ENCODE measurements around the gene SIK3.

The SIK3 gene

DNA sequence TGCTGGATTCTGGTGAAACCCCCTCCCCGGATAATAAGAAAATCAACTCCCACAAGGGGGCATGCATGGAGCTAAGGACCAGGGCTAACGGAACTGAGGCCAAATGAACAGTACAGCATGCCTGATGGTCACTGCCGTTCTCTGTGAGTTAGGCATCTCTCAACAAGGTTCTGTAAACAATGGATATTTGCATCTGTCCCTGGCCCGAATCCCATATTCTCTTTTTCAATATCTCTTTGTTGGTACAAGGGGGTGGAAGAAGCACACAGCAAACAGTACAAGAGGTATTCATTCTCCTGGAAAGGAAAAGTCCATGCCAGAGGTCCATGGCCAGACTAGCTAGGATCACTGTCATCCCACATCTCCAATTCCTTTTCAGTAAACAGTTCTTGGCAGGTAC lies 228.6 kb downstream of the SIK3 start:
- DNase-seq (ENCODE audit: low spot score), result no peak

DNA sequence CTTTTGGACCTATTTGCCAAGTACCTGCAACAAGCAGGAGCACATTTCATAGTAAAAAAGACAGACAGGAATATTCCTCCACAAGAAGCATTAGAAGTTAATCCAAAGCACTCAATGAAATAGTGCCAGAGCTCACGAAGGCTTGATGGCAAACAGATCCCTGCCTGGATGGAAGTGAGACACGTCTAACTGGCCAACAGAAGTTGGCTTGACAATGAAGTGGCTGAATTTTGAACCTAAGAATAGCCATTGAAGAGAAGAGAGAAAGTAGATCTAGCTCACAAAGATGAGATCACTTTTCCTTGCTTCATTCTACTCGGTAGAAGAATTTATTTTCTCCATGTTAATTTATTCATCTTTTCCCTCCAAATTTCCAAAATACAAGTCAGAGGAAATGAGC lies 230.2 kb downstream of the SIK3 start:
- no peak for DNase-seq (ENCODE audit: low spot score)
- TF ChIP-seq, protein P1, sequence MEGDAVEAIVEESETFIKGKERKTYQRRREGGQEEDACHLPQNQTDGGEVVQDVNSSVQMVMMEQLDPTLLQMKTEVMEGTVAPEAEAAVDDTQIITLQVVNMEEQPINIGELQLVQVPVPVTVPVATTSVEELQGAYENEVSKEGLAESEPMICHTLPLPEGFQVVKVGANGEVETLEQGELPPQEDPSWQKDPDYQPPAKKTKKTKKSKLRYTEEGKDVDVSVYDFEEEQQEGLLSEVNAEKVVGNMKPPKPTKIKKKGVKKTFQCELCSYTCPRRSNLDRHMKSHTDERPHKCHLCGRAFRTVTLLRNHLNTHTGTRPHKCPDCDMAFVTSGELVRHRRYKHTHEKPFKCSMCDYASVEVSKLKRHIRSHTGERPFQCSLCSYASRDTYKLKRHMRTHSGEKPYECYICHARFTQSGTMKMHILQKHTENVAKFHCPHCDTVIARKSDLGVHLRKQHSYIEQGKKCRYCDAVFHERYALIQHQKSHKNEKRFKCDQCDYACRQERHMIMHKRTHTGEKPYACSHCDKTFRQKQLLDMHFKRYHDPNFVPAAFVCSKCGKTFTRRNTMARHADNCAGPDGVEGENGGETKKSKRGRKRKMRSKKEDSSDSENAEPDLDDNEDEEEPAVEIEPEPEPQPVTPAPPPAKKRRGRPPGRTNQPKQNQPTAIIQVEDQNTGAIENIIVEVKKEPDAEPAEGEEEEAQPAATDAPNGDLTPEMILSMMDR (IDR thresholded peaks at IDR 0.05; ENCODE audit: extremely low read depth, missing control alignments), result no peak

More for the DNA sequence above, 228.6 kb downstream of the SIK3 start:
- TF ChIP-seq, protein P1 (IDR thresholded peaks at IDR 0.05; ENCODE audit: extremely low read depth, missing control alignments), result no peak

DNA sequence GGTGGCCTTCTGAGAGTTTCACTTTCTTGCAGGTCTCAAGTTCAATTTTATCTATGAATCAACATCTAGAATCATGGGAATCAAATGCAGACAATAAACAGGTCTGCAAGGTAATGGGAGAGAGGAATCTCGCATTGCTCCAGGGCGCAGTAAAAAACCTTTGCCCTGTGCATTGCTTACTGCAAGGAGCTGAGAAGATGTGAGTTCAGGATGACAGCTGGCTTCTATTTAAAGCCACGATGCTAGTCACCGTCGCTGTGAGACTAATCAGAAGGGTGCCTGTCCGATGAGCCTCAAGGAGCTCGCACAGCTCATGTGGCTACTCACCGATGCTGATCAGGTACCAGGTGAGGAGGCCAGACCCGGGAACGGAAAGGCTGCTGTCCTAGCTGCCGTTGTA lies 230.6 kb downstream of the SIK3 start:
- TF ChIP-seq, protein P1 (IDR thresholded peaks at IDR 0.05; ENCODE audit: extremely low read depth, missing control alignments), result no peak
- DNase-seq (ENCODE audit: low spot score), result no peak

DNA sequence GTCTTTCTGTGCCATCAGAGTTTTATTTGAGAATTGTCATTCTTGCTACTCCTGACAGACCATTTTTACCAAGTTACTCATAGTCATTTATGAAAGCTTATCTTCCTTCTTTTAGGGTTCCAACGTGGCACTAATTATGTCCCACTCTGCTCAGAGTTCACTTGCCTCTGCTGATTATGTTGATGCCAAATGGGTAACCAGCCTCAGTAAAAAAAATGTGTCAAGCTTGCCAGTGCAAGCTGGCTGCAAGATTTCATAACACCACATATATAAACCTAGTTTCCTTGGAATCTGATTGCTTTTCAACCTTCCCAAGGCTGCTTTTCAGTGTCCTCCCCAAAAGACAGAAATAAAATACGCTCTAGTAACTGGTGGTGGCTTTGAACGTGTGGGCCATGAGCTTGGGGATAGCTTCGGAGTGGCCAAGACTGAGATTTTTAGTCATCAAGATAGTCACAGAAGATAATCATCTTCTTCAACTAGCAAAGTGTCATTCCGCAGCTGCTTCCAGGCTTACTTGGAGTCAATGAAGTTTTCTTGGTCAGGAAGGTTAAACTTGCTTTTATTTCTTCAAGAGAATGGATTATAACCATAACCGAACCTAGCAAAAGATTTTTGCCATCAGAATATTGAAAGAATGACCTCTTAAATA lies 231.3 kb downstream of the SIK3 start:
- TF ChIP-seq, protein P1 (IDR thresholded peaks at IDR 0.05; ENCODE audit: extremely low read depth, missing control alignments), result no peak
- DNase-seq (ENCODE audit: low spot score), result no peak

DNA sequence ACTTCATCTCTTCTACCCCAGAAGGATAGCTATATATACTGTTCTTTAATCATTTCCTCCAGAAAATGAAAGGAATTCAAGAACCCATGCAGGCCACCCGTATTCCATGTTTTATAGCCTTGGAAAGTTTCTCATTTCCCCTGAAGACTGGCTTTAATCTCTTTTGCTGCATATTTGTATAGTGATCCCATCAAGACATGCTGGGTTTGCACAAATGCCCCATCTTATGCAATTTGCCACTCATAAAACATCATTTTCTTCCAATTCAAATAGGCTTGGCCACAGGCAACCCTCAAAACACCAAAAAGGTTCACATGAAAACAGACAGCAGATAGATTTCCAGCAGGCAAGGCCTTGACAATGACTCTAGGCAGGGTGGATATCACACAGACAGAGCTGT lies 232.5 kb downstream of the SIK3 start:
- DNase-seq (ENCODE audit: low spot score), result no peak
- TF ChIP-seq, protein P1 (IDR thresholded peaks at IDR 0.05; ENCODE audit: extremely low read depth, missing control alignments), result no peak

DNA sequence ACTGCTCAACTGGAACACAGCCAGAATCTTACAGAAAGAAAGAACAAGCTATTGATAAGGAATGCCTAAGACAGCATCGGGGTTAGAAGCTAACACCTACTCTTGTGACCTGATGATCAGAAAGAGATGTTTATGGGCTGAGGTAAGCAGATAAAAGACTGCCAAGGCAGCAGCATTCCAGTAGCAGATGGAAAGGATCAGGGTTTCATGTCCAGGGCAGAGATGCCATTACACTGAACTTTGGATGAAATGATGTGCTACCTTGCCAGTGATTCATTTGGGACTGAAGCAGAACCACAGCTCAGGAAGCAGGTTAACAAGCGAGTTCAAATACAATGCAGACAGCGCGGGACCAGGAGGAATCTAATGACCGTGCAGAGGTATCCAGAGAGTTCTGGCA lies 233.7 kb downstream of the SIK3 start:
- TF ChIP-seq, protein P1 (IDR thresholded peaks at IDR 0.05; ENCODE audit: extremely low read depth, missing control alignments), result no peak
- DNase-seq (ENCODE audit: low spot score), result no peak

DNA sequence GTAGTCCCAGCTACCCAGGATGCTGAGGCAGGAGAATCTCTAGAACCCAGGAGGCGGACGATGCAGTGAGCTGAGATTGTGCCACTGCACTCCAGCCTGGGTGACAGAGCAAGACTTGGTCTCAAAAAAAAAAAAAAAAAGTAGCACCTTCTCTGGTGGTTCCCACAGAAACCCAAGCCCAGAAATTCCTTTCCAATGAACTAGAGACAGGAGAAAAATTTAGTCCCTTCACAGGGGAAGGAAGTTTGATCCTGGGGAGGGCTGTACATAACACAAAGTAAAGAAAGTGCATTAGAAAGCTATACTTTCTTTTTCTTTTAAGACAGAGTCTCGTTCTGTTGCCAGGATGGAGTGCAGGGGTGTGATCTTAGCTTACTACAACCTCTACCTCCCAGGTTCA lies 235.3 kb downstream of the SIK3 start:
- TF ChIP-seq, protein P1 (IDR thresholded peaks at IDR 0.05; ENCODE audit: extremely low read depth, missing control alignments), result no peak
- no peak for DNase-seq (ENCODE audit: low spot score)

Measured in GM20000 (cell line).